HG02943 (cell line): ENCODE results near the gene MYB.
A peak's percentile ranks its signal among the peaks of the same experiment; 100 is the strongest.
"Not testable (repeated sequence)": the region's sequence is repeated elsewhere in the genome, so short reads cannot be mapped to it uniquely, and the experiment has no call there.

Experiments
- ATAC-seq: cut with Tn5 transposase; IDR thresholded peaks from one replicate; pipeline ENCODE4 v1.9.1; 2021; ENCODE audit warnings: mild to moderate bottlenecking, low read depth, moderate library complexity; ENCODE audit not compliant: unreplicated experiment

The MYB gene

GRCh38 chr6:135162678-135163439 lies 18.2 kb upstream of the MYB start:
- ATAC-seq: no peak

- ATAC-seq: peak; percentile 74
Observed at GRCh38 chr6:135163440-135163738, 17.7 kb upstream of the MYB start.

- ATAC-seq: not testable (repeated sequence)
Observed at GRCh38 chr6:135164387-135164786, 16.7 kb upstream of the MYB start.

- ATAC-seq: no peak
Observed at GRCh38 chr6:135165031-135165430, 16.1 kb upstream of the MYB start.

GRCh38 chr6:135166515-135166914 lies 14.6 kb upstream of the MYB start:
- ATAC-seq: no peak

GRCh38 chr6:135167617-135168016 lies 13.5 kb upstream of the MYB start:
- ATAC-seq: no peak

- no peak for ATAC-seq
Observed at GRCh38 chr6:135168766-135169165, 12.3 kb upstream of the MYB start.

GRCh38 chr6:135170238-135170637 lies 10.9 kb upstream of the MYB start:
- ATAC-seq: no peak

- no peak for ATAC-seq
Observed at GRCh38 chr6:135170849-135171248, 10.3 kb upstream of the MYB start.

GRCh38 chr6:135173242-135173988 lies 7.7 kb upstream of the MYB start:
- no peak for ATAC-seq

- no peak for ATAC-seq
Observed at GRCh38 chr6:135173989-135174484, 7.1 kb upstream of the MYB start.

- no peak for ATAC-seq
Observed at GRCh38 chr6:135176058-135176457, 5.0 kb upstream of the MYB start.

GRCh38 chr6:135176464-135176863 lies 4.6 kb upstream of the MYB start:
- no peak for ATAC-seq

- ATAC-seq: no peak
Observed at GRCh38 chr6:135179372-135179771, 1.7 kb upstream of the MYB start.

GRCh38 chr6:135179920-135180541 lies 1.1 kb upstream of the MYB start:
- ATAC-seq: no peak

- no peak for ATAC-seq
Observed at GRCh38 chr6:135181333-135182070, 394 bp downstream of the MYB start.

- ATAC-seq: peak; percentile 3
Observed at GRCh38 chr6:135182071-135183001, 1.2 kb downstream of the MYB start.

- peak; percentile 46 for ATAC-seq
Observed at GRCh38 chr6:135183002-135183531, 2.0 kb downstream of the MYB start.
